Stimulated activated CD4-positive, alpha-beta T cell treated with anti-CD3 and anti-CD28 coated beads, Interleukin-12 subunit alpha, Interleukin-12 subunit beta, amount 100 ng/mL, for 48 hours (primary cell): ENCODE results near the gene TRDMT1.

ENCODE experiments used
- DNase-seq, 3 donors: peaks; one replicate each; pipeline ENCODE4 v3.0.0-alpha.2; 2020; ENCODE audit warnings: low read depth in 2 of 3, low spot score in 1 of 3

The TRDMT1 gene

GRCh38 chr10:17212802-17213221, 11.3 kb upstream of the TRDMT1 start:
- DNase-seq, result no peak

GRCh38 chr10:17210361-17210760, 8.9 kb upstream of the TRDMT1 start:
- DNase-seq, result no peak

DNA sequence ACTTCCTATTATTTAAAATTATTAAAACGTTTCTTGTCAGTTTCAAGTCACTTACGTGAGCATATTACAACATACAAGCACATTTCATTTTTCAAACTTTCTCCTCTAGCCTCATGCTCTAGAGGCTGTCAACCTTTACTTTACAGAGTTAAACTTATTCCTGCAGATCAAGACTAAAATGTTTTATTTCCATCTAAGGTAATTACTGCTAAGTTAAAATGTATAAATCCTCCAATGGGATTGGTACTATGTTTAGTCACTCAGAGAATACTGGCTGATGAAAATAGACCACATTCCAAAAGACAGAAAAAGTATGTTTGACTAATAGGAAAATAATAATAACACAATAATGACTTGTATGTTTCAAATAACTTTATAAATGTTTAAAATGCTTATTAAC, 8.4 kb upstream of the TRDMT1 start:
- no peak for DNase-seq

- DNase-seq, result no peak
These were observed 7.8 kb upstream of the TRDMT1 start for GRCh38 chr10:17209302-17209701.

DNA sequence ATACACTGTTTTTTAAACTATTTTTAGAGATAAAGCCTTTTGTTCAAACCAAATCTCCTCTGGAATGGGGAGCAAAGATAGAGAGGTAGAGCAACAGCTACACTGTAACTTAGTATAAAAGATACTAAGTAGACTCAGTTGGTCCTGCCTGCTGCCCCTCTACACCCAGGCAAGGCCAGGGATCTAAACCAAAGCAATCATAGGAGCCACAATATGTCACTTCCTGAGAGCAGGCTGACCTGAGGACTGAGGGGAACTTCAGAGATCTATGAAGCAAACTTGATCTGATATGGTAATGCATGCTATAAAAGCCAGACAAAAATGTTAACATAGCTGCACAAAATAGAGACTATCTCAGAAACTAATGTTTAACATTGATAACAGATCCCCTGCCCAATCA, 7.0 kb upstream of the TRDMT1 start:
- no peak for DNase-seq

GRCh38 chr10:17206210-17206709, 4.8 kb upstream of the TRDMT1 start:
- peak in 2 of 3 donors; percentile 8 to 55 for DNase-seq

DNA sequence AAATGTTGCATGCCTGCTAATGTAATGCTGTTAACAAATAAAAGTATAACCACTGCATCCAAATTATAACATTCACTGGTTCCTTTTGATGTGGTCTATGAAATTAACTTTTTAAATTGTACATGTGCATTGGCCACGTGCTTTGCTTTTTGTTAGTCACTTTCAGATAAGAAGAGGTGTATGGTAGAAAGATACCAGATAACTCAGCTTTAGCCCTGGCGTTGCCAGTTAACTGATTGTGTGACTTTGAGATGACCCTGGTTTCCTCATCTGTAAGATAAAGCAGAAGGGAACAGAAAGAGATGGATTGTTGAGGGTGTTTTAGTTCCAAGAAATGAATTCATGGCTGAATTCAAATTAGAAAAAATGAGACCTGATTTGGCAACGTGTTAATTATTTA, 1.9 kb upstream of the TRDMT1 start:
- no peak for DNase-seq

DNA sequence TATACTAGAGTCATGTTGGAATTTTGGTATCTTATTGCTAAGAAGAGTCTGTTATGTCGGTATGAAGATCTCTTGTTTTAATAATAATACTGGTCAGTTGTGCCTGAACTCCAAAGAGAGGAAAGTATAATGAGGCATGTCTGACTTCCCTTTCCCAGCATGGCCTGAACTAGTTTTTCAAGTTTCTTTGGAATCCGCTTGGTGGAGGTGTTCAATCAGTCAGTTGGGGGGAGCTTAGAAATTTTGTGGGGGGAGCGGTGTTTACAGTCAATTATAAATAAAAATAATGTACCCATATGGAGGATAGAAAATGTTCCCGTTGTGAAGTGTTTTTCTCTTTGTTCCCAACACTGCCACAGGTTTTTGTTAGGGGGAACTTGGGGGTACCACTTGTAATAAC, 1.5 kb upstream of the TRDMT1 start:
- no peak for DNase-seq

GRCh38 chr10:17202506-17202905, 1.0 kb upstream of the TRDMT1 start:
- no peak for DNase-seq

GRCh38 chr10:17201794-17202116, 283 bp upstream of the TRDMT1 start:
- DNase-seq, result no peak

- no peak for DNase-seq
These were observed 1.2 kb downstream of the TRDMT1 start for GRCh38 chr10:17200001-17200911.

- DNase-seq, result no peak
These were observed 2.1 kb downstream of the TRDMT1 start for GRCh38 chr10:17199351-17199804.

- DNase-seq, result no peak
These were observed 4.9 kb downstream of the TRDMT1 start for GRCh38 chr10:17196573-17196972.

GRCh38 chr10:17196045-17196444, 5.4 kb downstream of the TRDMT1 start:
- no peak for DNase-seq

GRCh38 chr10:17195083-17195482, 6.4 kb downstream of the TRDMT1 start:
- no peak for DNase-seq

DNA sequence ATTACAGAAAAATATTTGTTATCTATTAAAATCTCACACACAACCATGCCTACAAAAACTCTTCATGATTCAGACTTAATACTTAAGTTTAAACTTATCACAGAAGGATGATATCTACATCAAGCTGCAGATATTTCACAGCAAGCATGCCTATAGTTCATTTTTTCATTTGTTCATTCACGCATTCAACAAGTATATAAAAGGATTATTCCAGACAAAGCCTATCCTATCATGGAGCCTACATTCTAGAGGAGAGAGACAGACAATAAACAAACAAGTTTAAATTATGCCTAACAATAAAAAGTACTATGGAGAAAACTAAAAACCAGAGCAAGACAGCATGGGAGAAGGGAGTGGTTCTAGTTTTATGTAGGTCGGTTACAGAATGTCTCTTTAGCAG, 10.9 kb downstream of the TRDMT1 start:
- no peak for DNase-seq

DNA sequence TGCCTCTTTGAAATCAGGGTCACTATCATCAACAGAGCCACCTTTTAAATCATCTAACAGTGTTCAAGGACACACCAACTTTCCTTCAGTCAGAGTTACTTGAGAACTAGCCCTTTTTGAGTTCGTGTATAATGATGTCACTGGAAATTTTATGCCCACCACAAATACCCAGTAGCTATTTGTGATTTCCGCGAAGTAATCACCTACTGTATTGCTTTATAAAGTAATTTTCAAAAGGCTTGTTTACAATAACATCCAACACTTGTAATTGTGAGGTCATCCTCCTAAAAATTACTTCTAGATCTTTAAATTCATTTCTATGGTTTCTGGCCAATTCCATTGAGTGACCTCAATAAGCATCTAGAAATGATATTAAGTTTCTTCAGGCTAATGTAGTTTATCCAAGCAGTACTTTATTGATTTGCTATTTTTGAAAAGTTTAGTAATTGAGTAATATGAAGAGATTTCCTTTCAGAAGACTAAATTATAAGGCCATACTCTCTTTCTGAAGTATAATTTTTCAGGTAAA, 12.8 kb downstream of the TRDMT1 start:
- DNase-seq, result no peak

GRCh38 chr10:17185873-17186272, 15.6 kb downstream of the TRDMT1 start:
- DNase-seq, result no peak

- DNase-seq, result no peak
These were observed 18.4 kb downstream of the TRDMT1 start for GRCh38 chr10:17183110-17183509.

DNA sequence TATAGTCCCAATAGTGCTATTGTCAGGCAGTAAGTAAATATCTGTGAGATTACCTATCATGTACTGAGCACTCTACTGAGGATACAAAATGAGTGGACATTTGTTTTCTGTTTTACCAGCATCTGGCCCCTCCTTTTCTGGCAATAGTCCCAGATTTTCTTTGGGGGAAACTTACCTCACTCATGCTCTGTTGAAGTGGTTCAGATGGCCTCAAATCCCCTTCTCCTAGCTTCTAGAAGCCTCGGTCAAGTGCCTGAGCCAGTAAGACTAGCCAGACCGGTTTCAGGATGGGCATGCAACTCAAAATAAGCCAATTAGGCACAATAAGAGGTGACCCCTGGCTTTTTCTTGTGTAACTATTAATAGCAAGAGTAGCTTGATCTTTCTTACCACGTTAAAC, 19.7 kb downstream of the TRDMT1 start:
- DNase-seq, result no peak

- no peak for DNase-seq
These were observed 20.4 kb downstream of the TRDMT1 start for GRCh38 chr10:17181110-17181509.

GRCh38 chr10:17179002-17179401, 22.5 kb downstream of the TRDMT1 start:
- no peak for DNase-seq

DNA sequence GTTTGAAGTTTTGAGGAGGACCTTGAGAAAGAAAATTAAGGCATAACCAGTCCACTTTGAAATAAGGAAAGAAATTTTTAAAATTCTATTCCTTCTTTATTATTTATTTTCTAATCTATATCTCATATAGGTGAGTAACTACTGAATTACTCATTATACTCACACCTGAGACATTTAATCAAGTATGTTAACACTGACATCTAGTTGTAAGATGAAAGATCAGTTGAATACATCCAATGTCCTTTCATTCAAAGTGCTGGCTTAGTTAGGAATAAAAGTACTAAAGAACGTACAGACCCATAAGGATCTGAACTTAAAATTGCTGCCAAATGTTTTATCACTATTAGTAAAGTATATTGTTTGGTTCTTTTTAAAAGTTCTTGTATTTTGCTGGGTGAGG, 23.5 kb downstream of the TRDMT1 start:
- no peak for DNase-seq
